Measurements from ENCODE around the gene NOL9.
"Not testable (repeated sequence)": the region's sequence is repeated elsewhere in the genome, so short reads cannot be mapped to it uniquely, and the experiment has no call there.

NOL9 gene

GRCh38 chr1:6493834-6494223 lies 60.5 kb downstream of the NOL9 start:
- peaks cover 53% of the 10 kb centered on the region for H3K4me1 ChIP-seq (ENCODE audit: control insufficient read depth, insufficient read depth, low read length)

GRCh38 chr1:6491966-6492365 lies 62.3 kb downstream of the NOL9 start:
- Histone ChIP-seq H3K36me3 (ENCODE audit: control insufficient read depth in 2 of 2, insufficient read depth in 2 of 2, low read length in 2 of 2) (no peaks in the 10 kb centered on the region), H3K27ac (ENCODE audit: low read length) (no peak overlapping the region), H3K4me1 (ENCODE audit: control insufficient read depth, insufficient read depth, low read length) (peaks cover 39% of the 10 kb centered on the region), H3K27me3 (ENCODE audit: control insufficient read depth in 1 of 2, insufficient read depth in 2 of 2, low read length in 2 of 2) (peaks cover 0 to 2% of the 10 kb centered on the region in 2 donors), H3K9ac (ENCODE audit: low read length in 2 of 2) (no peak overlapping the region), H3K4me3 (ENCODE audit: low read length in 2 of 2) (no peak overlapping the region), H3K9me3 (ENCODE audit: control insufficient read depth in 2 of 2, low read length in 2 of 2) (no peaks in the 10 kb centered on the region)

More at GRCh38 chr1:6493834-6494223, 60.5 kb downstream of the NOL9 start:
- not testable (repeated sequence) for H3K27ac ChIP-seq (ENCODE audit: low read length); H3K27me3 ChIP-seq (ENCODE audit: control insufficient read depth in 1 of 2, insufficient read depth in 2 of 2, low read length in 2 of 2); H3K9ac ChIP-seq (ENCODE audit: low read length in 2 of 2); H3K9me3 ChIP-seq (ENCODE audit: control insufficient read depth in 2 of 2, low read length in 2 of 2); H3K36me3 ChIP-seq (ENCODE audit: control insufficient read depth in 2 of 2, insufficient read depth in 2 of 2, low read length in 2 of 2); H3K4me3 ChIP-seq (ENCODE audit: low read length in 2 of 2)

GRCh38 chr1:6491480-6491962 lies 62.8 kb downstream of the NOL9 start, which contains the start of gene PLEKHG5:
Gene PLEKHG5 (minus strand): TSS chr1:6491667. CDS start chr1:6477571, 14,096 bp downstream.
- Histone ChIP-seq H3K9me3 (ENCODE audit: control insufficient read depth in 2 of 2, low read length in 2 of 2) (no peaks in the 10 kb centered on the region), H3K27me3 (ENCODE audit: control insufficient read depth in 1 of 2, insufficient read depth in 2 of 2, low read length in 2 of 2) (peaks cover 2 to 3% of the 10 kb centered on the region in 2 donors), H3K4me1 (ENCODE audit: control insufficient read depth, insufficient read depth, low read length) (peaks cover 38% of the 10 kb centered on the region), H3K4me3 (ENCODE audit: low read length in 2 of 2) (peak within 1 kb of the TSS; percentile 77 to 79), H3K27ac (ENCODE audit: low read length) (peak within 1 kb of the TSS; percentile 18), H3K36me3 (ENCODE audit: control insufficient read depth in 2 of 2, insufficient read depth in 2 of 2, low read length in 2 of 2) (no peaks in the 10 kb centered on the region), H3K9ac (ENCODE audit: low read length in 2 of 2) (peak within 1 kb of the TSS; percentile 71 to 76)

- no peaks in the 10 kb centered on the region for H3K9me3 ChIP-seq (ENCODE audit: control insufficient read depth in 2 of 2, low read length in 2 of 2)
- H3K9ac ChIP-seq (ENCODE audit: low read length in 2 of 2) = peak overlapping the region; percentile 71 to 76
- peak overlapping the region; percentile 77 to 79 for H3K4me3 ChIP-seq (ENCODE audit: low read length in 2 of 2)
- peaks cover 37% of the 10 kb centered on the region for H3K4me1 ChIP-seq (ENCODE audit: control insufficient read depth, insufficient read depth, low read length)
- H3K27ac ChIP-seq (ENCODE audit: low read length) = peak overlapping the region; percentile 18
- peaks cover 6 to 8% of the 10 kb centered on the region in 2 donors for H3K27me3 ChIP-seq (ENCODE audit: control insufficient read depth in 1 of 2, insufficient read depth in 2 of 2, low read length in 2 of 2)
- no peaks in the 10 kb centered on the region for H3K36me3 ChIP-seq (ENCODE audit: control insufficient read depth in 2 of 2, insufficient read depth in 2 of 2, low read length in 2 of 2)
Observed at GRCh38 chr1:6491081-6491449, 63.2 kb downstream of the NOL9 start.

- peak overlapping the region; percentile 18 for H3K27ac ChIP-seq (ENCODE audit: low read length)
- H3K9me3 ChIP-seq (ENCODE audit: control insufficient read depth in 2 of 2, low read length in 2 of 2) = no peaks in the 10 kb centered on the region
- peak overlapping the region; percentile 77 to 79 for H3K4me3 ChIP-seq (ENCODE audit: low read length in 2 of 2)
- H3K9ac ChIP-seq (ENCODE audit: low read length in 2 of 2) = peak overlapping the region; percentile 71 to 76
- peaks cover 39% of the 10 kb centered on the region for H3K4me1 ChIP-seq (ENCODE audit: control insufficient read depth, insufficient read depth, low read length)
- H3K36me3 ChIP-seq (ENCODE audit: control insufficient read depth in 2 of 2, insufficient read depth in 2 of 2, low read length in 2 of 2) = no peaks in the 10 kb centered on the region
- peaks cover 10 to 11% of the 10 kb centered on the region in 2 donors for H3K27me3 ChIP-seq (ENCODE audit: control insufficient read depth in 1 of 2, insufficient read depth in 2 of 2, low read length in 2 of 2)
Observed at GRCh38 chr1:6490181-6491080, 63.9 kb downstream of the NOL9 start.

GRCh38 chr1:6489799-6490180 lies 64.5 kb downstream of the NOL9 start:
- Histone ChIP-seq H3K9me3 (ENCODE audit: control insufficient read depth in 2 of 2, low read length in 2 of 2) (no peaks in the 10 kb centered on the region), H3K27ac (ENCODE audit: low read length) (no peak overlapping the region), H3K36me3 (ENCODE audit: control insufficient read depth in 2 of 2, insufficient read depth in 2 of 2, low read length in 2 of 2) (no peaks in the 10 kb centered on the region), H3K4me1 (ENCODE audit: control insufficient read depth, insufficient read depth, low read length) (peaks cover 44% of the 10 kb centered on the region), H3K9ac (ENCODE audit: low read length in 2 of 2) (peak overlapping the region in 1 of 2 donors; percentile 71), H3K4me3 (ENCODE audit: low read length in 2 of 2) (peak overlapping the region; percentile 77 to 79), H3K27me3 (ENCODE audit: control insufficient read depth in 1 of 2, insufficient read depth in 2 of 2, low read length in 2 of 2) (peaks cover 10 to 17% of the 10 kb centered on the region in 2 donors)

GRCh38 chr1:6489383-6489765 lies 64.9 kb downstream of the NOL9 start:
- no peak overlapping the region for H3K27ac ChIP-seq (ENCODE audit: low read length)
- H3K27me3 ChIP-seq (ENCODE audit: control insufficient read depth in 1 of 2, insufficient read depth in 2 of 2, low read length in 2 of 2) = peaks cover 10 to 20% of the 10 kb centered on the region in 2 donors
- H3K9me3 ChIP-seq (ENCODE audit: control insufficient read depth in 2 of 2, low read length in 2 of 2) = no peaks in the 10 kb centered on the region
- H3K36me3 ChIP-seq (ENCODE audit: control insufficient read depth in 2 of 2, insufficient read depth in 2 of 2, low read length in 2 of 2) = no peaks in the 10 kb centered on the region
- H3K4me1 ChIP-seq (ENCODE audit: control insufficient read depth, insufficient read depth, low read length) = peaks cover 47% of the 10 kb centered on the region
- H3K4me3 ChIP-seq (ENCODE audit: low read length in 2 of 2) = no peak overlapping the region
- H3K9ac ChIP-seq (ENCODE audit: low read length in 2 of 2) = no peak overlapping the region

GRCh38 chr1:6488602-6489382 lies 65.5 kb downstream of the NOL9 start:
- H3K4me1 ChIP-seq (ENCODE audit: control insufficient read depth, insufficient read depth, low read length) = peaks cover 47% of the 10 kb centered on the region
- no peaks in the 10 kb centered on the region for H3K36me3 ChIP-seq (ENCODE audit: control insufficient read depth in 2 of 2, insufficient read depth in 2 of 2, low read length in 2 of 2)
- H3K27ac ChIP-seq (ENCODE audit: low read length) = no peak overlapping the region
- H3K27me3 ChIP-seq (ENCODE audit: control insufficient read depth in 1 of 2, insufficient read depth in 2 of 2, low read length in 2 of 2) = peaks cover 10 to 20% of the 10 kb centered on the region in 2 donors
- H3K4me3 ChIP-seq (ENCODE audit: low read length in 2 of 2) = no peak overlapping the region
- H3K9me3 ChIP-seq (ENCODE audit: control insufficient read depth in 2 of 2, low read length in 2 of 2) = no peaks in the 10 kb centered on the region
- no peak overlapping the region for H3K9ac ChIP-seq (ENCODE audit: low read length in 2 of 2)

- no peak overlapping the region for H3K27ac ChIP-seq (ENCODE audit: low read length)
- H3K27me3 ChIP-seq (ENCODE audit: control insufficient read depth in 1 of 2, insufficient read depth in 2 of 2, low read length in 2 of 2) = peaks cover 10 to 20% of the 10 kb centered on the region in 2 donors
Observed at GRCh38 chr1:6487804-6488484, 66.4 kb downstream of the NOL9 start.

GRCh38 chr1:6486433-6487011 lies 67.8 kb downstream of the NOL9 start:
- Histone ChIP-seq H3K4me1 (ENCODE audit: control insufficient read depth, insufficient read depth, low read length) (peaks cover 41% of the 10 kb centered on the region), H3K27ac (ENCODE audit: low read length) (no peak overlapping the region), H3K9ac (ENCODE audit: low read length in 2 of 2) (no peak overlapping the region), H3K36me3 (ENCODE audit: control insufficient read depth in 2 of 2, insufficient read depth in 2 of 2, low read length in 2 of 2) (no peaks in the 10 kb centered on the region), H3K4me3 (ENCODE audit: low read length in 2 of 2) (no peak overlapping the region), H3K9me3 (ENCODE audit: control insufficient read depth in 2 of 2, low read length in 2 of 2) (no peaks in the 10 kb centered on the region), H3K27me3 (ENCODE audit: control insufficient read depth in 1 of 2, insufficient read depth in 2 of 2, low read length in 2 of 2) (peaks cover 10 to 20% of the 10 kb centered on the region in 2 donors)

More at GRCh38 chr1:6487804-6488484, 66.4 kb downstream of the NOL9 start:
- Histone ChIP-seq H3K4me1 (ENCODE audit: control insufficient read depth, insufficient read depth, low read length) (peaks cover 45% of the 10 kb centered on the region), H3K4me3 (ENCODE audit: low read length in 2 of 2) (no peak overlapping the region), H3K9me3 (ENCODE audit: control insufficient read depth in 2 of 2, low read length in 2 of 2) (no peaks in the 10 kb centered on the region), H3K36me3 (ENCODE audit: control insufficient read depth in 2 of 2, insufficient read depth in 2 of 2, low read length in 2 of 2) (no peaks in the 10 kb centered on the region), H3K9ac (ENCODE audit: low read length in 2 of 2) (no peak overlapping the region)
